ENCODE results near the gene CCRL2.

Gene CCRL2

GRCh38 chr3:46406443-46406787 lies 644 bp upstream of the CCRL2 start:
- FAIRE-seq (no peak), DNase-seq (ENCODE audit: insufficient read length, low spot score) (no peak)

DNA sequence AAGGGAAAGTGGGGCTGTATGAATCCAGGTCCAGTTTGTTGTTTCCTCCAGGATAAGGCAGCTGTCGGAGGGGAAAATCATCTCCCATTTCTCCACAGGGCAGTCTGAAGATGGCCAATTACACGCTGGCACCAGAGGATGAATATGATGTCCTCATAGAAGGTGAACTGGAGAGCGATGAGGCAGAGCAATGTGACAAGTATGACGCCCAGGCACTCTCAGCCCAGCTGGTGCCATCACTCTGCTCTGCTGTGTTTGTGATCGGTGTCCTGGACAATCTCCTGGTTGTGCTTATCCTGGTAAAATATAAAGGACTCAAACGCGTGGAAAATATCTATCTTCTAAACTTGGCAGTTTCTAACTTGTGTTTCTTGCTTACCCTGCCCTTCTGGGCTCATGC lies 911 bp downstream of the CCRL2 start:
- TF ChIP-seq CTCF (IDR thresholded peaks at IDR 0.05; ENCODE audit: insufficient read depth, missing control alignments): no peak
- no peak for DNase-seq (ENCODE audit: insufficient read length, low spot score)
- FAIRE-seq: no peak

More at GRCh38 chr3:46406443-46406787, 644 bp upstream of the CCRL2 start:
- no peak for TF ChIP-seq CTCF (IDR thresholded peaks at IDR 0.05; ENCODE audit: insufficient read depth, missing control alignments)

GRCh38 chr3:46408853-46409252 lies 1.8 kb downstream of the CCRL2 start:
- no peak for FAIRE-seq
- no peak for DNase-seq (ENCODE audit: insufficient read length, low spot score)
- no peak for TF ChIP-seq CTCF (IDR thresholded peaks at IDR 0.05; ENCODE audit: insufficient read depth, missing control alignments)

GRCh38 chr3:46409739-46410489 lies 2.9 kb downstream of the CCRL2 start:
- FAIRE-seq (no peak), DNase-seq (ENCODE audit: insufficient read length, low spot score) (no peak)
- no peak for TF ChIP-seq CTCF (IDR thresholded peaks at IDR 0.05; ENCODE audit: insufficient read depth, missing control alignments)

- no peak for TF ChIP-seq CTCF (IDR thresholded peaks at IDR 0.05; ENCODE audit: insufficient read depth, missing control alignments)
- FAIRE-seq: no peak
These were observed 3.6 kb downstream of the CCRL2 start for GRCh38 chr3:46410669-46411068.

DNA sequence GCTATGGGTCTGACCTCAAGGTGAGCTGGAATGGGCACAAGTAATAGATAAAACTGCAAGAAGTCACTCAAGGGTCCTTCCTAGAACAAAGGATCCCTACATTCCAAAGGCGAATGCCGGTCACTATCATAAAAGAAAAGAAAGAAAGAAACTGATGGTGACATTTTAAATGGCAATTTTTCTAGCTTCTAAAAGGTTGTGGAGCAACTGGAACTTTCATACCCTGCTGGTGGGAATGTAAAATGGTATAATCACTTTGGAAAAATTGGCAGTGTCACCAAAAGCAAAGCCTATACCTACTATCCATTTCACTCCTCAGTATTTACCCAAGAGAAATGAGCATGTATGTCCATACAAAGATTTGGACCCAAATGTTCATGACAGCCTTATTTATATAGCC lies 4.2 kb downstream of the CCRL2 start:
- DNase-seq (ENCODE audit: insufficient read length, low spot score) (no peak), FAIRE-seq (no peak)
- TF ChIP-seq CTCF (IDR thresholded peaks at IDR 0.05; ENCODE audit: insufficient read depth, missing control alignments): no peak

More at GRCh38 chr3:46410669-46411068, 3.6 kb downstream of the CCRL2 start:
- DNase-seq (ENCODE audit: insufficient read length, low spot score): no peak

DNA sequence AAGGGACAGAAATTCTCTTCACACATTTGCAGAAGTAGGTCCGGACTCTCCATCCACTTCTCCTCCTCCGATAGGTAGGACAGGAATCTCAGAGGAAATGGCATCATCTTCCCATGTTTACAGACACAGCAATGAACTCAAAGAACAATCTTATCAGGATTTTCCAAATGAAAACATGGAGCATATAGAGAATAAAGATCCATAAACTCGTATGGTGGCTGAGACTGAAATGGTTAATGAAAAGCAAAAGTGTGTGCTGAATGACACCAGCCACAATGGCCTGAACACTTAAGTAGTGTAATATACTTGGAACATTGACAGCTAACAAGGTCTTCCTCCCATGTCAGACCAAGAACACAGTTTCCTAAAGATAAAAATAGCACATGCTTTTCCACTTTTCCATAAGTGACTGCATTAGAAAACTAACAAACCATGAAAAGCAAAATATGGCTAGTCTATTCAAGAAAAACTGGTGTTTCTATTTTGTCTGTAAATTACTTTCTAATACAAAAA lies 5.8 kb downstream of the CCRL2 start:
- no peak for FAIRE-seq
- no peak for DNase-seq (ENCODE audit: insufficient read length, low spot score)
- no peak for TF ChIP-seq CTCF (IDR thresholded peaks at IDR 0.05; ENCODE audit: insufficient read depth, missing control alignments)

Data from D721Med (cell line).